Gastrocnemius medialis (tissue), 4 donors: ENCODE measurements around the gene NGFR.

ENCODE experiments used
- POLR2A ChIP-seq, 2 donors: fragments of 450-650 bp; IDR thresholded peaks; one replicate each; pipeline ENCODE4 v1.6.1; 2017; ENCODE audit warnings: antibody characterized with exemption in 2 of 2, mild to moderate bottlenecking in 2 of 2, moderate library complexity in 2 of 2
- TF ChIP-seq, protein P1 (sequence below), 5 experiments: fragments of 450-650 bp in 3 of 5; fragments of 200-600 bp in 2 of 5; sonication (generic) in 2 of 5; IDR thresholded peaks in 4 of 5; conservative IDR thresholded peaks in 1 of 5; 1 replicate in 4 of 5; 2 replicates in 1 of 5; pipeline ENCODE4 v1.5.1; 2016 to 2019; ENCODE audit warnings: antibody characterized with exemption in 5 of 5, mild to moderate bottlenecking in 3 of 5, moderate library complexity in 3 of 5

DNA sequence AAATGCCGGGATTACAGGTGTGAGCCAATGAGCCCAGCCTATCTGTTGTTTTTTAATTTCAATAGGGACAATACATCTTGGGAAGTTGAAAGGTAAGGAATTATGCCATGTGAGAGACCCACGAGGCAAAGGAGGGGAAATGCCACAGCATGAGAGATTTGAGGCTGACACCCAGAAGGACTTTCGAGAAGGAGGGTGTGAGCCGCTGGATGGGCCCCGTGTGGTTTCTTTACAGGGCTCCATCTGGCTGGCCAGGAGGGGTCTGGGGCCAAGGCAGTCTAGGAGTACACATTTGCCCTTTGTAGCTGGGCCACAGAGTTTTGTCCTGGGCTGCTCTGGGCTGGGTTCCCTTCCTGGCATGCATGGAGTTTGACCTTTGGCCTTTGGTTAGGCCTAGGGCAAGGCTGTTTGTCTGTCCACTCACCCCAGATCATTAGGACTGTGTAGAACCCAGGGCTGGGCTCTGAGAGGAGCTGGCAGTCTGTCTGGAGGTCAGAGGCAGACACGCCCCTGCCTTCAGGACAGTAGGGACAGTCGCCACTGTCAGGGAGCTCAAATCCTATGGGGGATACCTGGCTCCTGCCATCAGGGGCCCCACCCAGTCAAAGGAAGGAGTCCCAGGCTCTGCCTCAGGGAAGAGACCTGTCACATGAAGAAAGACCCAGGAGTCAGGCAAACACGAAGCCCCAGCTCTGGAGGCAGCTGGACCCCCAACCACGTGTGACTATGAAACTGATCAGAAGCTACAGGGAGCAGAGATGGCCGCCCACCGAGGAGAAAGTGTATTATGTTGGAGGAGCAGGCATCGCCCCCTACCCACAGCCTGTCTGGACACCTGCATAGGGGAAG is 56.4 kb downstream of the NGFR start:
- TF ChIP-seq, protein P1, sequence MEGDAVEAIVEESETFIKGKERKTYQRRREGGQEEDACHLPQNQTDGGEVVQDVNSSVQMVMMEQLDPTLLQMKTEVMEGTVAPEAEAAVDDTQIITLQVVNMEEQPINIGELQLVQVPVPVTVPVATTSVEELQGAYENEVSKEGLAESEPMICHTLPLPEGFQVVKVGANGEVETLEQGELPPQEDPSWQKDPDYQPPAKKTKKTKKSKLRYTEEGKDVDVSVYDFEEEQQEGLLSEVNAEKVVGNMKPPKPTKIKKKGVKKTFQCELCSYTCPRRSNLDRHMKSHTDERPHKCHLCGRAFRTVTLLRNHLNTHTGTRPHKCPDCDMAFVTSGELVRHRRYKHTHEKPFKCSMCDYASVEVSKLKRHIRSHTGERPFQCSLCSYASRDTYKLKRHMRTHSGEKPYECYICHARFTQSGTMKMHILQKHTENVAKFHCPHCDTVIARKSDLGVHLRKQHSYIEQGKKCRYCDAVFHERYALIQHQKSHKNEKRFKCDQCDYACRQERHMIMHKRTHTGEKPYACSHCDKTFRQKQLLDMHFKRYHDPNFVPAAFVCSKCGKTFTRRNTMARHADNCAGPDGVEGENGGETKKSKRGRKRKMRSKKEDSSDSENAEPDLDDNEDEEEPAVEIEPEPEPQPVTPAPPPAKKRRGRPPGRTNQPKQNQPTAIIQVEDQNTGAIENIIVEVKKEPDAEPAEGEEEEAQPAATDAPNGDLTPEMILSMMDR (IDR thresholded peaks at IDR 0.05 in 4 of 5, conservative IDR thresholded peaks at IDR 0.05 in 1 of 5): no peak
- TF ChIP-seq POLR2A (IDR thresholded peaks at IDR 0.05): no peak
